Astrocyte (in vitro differentiated cells and primary cell): ENCODE results near the gene CHD6. TPM values are rescaled to one million over a fixed set of nuclear protein-coding genes. Genes with fewer than 3 reads are reported as not detected.

Experiments
- DNase-seq: peaks from one replicate; pipeline ENCODE4 v3.0.0-alpha.2; 2010; ENCODE audit warnings: low read depth
- FAIRE-seq: peaks from 2 replicates; lab custom pipeline; 2011; peaks lifted over from hg19 to GRCh38; lab: Jason Lieb, UNC
- H2AFZ ChIP-seq: 2 replicates; pipeline ENCODE4 v1.6.0; 2012; ENCODE audit warnings: low read depth, low read length, inconsistent platforms
- H3K27ac ChIP-seq: 2 replicates; pipeline ENCODE4 v1.5.1; 2011; ENCODE audit warnings: low read depth, low read length, inconsistent platforms
- H3K27me3 ChIP-seq: 2 replicates; pipeline ENCODE4 v1.6.0; 2011; ENCODE audit warnings: low read length, inconsistent platforms; ENCODE audit not compliant: insufficient read depth
- H3K36me3 ChIP-seq: 2 replicates; pipeline ENCODE4 v1.5.1; 2011; ENCODE audit warnings: low read length, inconsistent platforms; ENCODE audit not compliant: insufficient read depth
- H3K4me1 ChIP-seq: 2 replicates; pipeline ENCODE4 v1.5.1; 2011; ENCODE audit warnings: low read length, inconsistent platforms; ENCODE audit not compliant: insufficient read depth
- H3K4me2 ChIP-seq: 2 replicates; pipeline ENCODE4 v1.6.0; 2012; ENCODE audit warnings: low read length, inconsistent platforms
- H3K4me3 ChIP-seq: 2 replicates; pipeline ENCODE4 v1.5.1; 2011; ENCODE audit warnings: low read depth, mild to moderate bottlenecking, low read length, inconsistent platforms; ENCODE audit not compliant: insufficient read depth
- H3K79me2 ChIP-seq: 2 replicates; pipeline ENCODE4 v1.6.0; 2012; ENCODE audit warnings: mild to moderate bottlenecking, low read length, inconsistent platforms; ENCODE audit not compliant: insufficient read depth
- H3K9ac ChIP-seq: 2 replicates; pipeline ENCODE4 v1.6.0; 2012; ENCODE audit warnings: mild to moderate bottlenecking, low read length, inconsistent platforms
- H3K9me3 ChIP-seq: 2 replicates; pipeline ENCODE4 v1.5.1; 2012; ENCODE audit warnings: low read depth, mild to moderate bottlenecking, low read length, inconsistent platforms; ENCODE audit not compliant: insufficient read depth
- H4K20me1 ChIP-seq: 2 replicates; pipeline ENCODE4 v1.6.0; 2012; ENCODE audit warnings: low read length, inconsistent platforms; ENCODE audit not compliant: insufficient read depth
- H3K27ac Mint-ChIP-seq: one replicate; pipeline ENCODE4 v1.8.0; 2021; ENCODE audit warnings: mild to moderate bottlenecking, mixed read lengths; ENCODE audit not compliant: unreplicated experiment
- H3K27me3 Mint-ChIP-seq: one replicate; pipeline ENCODE4 v1.8.0; 2021; ENCODE audit warnings: low read depth, mixed read lengths; ENCODE audit not compliant: unreplicated experiment
- H3K36me3 Mint-ChIP-seq: one replicate; pipeline ENCODE4 v1.8.0; 2021; ENCODE audit warnings: low read depth, mixed read lengths; ENCODE audit not compliant: unreplicated experiment
- H3K4me1 Mint-ChIP-seq: one replicate; pipeline ENCODE4 v1.8.0; 2021; ENCODE audit warnings: low read depth, mixed read lengths; ENCODE audit not compliant: unreplicated experiment
- H3K4me3 Mint-ChIP-seq: one replicate; pipeline ENCODE4 v1.8.0; 2021; ENCODE audit warnings: mild to moderate bottlenecking, moderate library complexity, mixed read lengths; ENCODE audit not compliant: unreplicated experiment
- H3K9me3 Mint-ChIP-seq: one replicate; pipeline ENCODE4 v1.8.0; 2021; ENCODE audit warnings: mild to moderate bottlenecking, mixed read lengths; ENCODE audit not compliant: unreplicated experiment
- EZH2 ChIP-seq: IDR thresholded peaks from 2 replicates; pipeline ENCODE4 v1.6.1; 2012; ENCODE audit warnings: mild to moderate bottlenecking, low read length, inconsistent platforms; ENCODE audit not compliant: insufficient read depth
- total RNA-seq: library from RNA; stranded (reverse); gene quantifications from 2 replicates; pipeline ENCODE4 v1.2.1, GENCODE V29; 2021
- TF ChIP-seq, protein P1 (sequence below): IDR thresholded peaks from 2 replicates; pipeline ENCODE4 v1.5.1; 2011; ENCODE audit warnings: low read depth, mild to moderate bottlenecking, inconsistent platforms, low read length, moderate library complexity; ENCODE audit not compliant: insufficient read depth

CHD6 gene
- total RNA-seq, 1 donor from 2014 or later = 44.7 TPM

DNA sequence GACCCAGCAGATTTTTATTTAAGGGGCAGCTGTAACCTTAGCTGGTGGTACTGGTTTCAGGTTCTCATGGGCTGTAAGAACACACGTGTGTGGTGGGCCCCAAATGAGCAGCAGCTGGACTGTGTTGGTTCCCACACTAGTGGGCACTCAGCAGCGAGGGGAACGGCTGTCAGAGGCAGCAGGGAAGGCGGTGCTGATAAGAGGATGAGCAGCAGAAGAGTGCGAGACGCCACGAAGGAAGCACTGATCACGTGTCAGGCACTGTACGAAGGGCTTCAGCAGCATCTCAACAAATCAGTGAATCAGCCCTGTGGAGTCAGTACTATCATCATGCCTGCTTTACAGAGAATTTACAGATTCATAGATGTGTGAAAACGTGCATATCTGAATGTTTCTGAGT lies 210.6 kb downstream of the CHD6 start:
- Histone ChIP-seq H3K4me1 (no peaks in the 10 kb centered on the region), H4K20me1 (peaks cover 11% of the 10 kb centered on the region), H3K4me3 (no peak overlapping the region), H3K79me2 (no peaks in the 10 kb centered on the region), H3K27ac (no peak overlapping the region), H2AFZ (no peak overlapping the region), H3K9me3 (no peaks in the 10 kb centered on the region), H3K9ac (no peak overlapping the region), H3K4me2 (no peak overlapping the region), H3K36me3 (peaks cover 29% of the 10 kb centered on the region), H3K27me3 (no peaks in the 10 kb centered on the region)
- DNase-seq (no peak), FAIRE-seq (no peak)
- no peaks in the 10 kb centered on the region for H3K9me3 Mint-ChIP-seq
- TF ChIP-seq, protein P1, sequence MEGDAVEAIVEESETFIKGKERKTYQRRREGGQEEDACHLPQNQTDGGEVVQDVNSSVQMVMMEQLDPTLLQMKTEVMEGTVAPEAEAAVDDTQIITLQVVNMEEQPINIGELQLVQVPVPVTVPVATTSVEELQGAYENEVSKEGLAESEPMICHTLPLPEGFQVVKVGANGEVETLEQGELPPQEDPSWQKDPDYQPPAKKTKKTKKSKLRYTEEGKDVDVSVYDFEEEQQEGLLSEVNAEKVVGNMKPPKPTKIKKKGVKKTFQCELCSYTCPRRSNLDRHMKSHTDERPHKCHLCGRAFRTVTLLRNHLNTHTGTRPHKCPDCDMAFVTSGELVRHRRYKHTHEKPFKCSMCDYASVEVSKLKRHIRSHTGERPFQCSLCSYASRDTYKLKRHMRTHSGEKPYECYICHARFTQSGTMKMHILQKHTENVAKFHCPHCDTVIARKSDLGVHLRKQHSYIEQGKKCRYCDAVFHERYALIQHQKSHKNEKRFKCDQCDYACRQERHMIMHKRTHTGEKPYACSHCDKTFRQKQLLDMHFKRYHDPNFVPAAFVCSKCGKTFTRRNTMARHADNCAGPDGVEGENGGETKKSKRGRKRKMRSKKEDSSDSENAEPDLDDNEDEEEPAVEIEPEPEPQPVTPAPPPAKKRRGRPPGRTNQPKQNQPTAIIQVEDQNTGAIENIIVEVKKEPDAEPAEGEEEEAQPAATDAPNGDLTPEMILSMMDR = no peak
- no peak for TF ChIP-seq EZH2
- H3K27me3 Mint-ChIP-seq = no peaks in the 10 kb centered on the region
- H3K27ac Mint-ChIP-seq = no peak overlapping the region
- H3K36me3 Mint-ChIP-seq = peaks cover 12% of the 10 kb centered on the region
- H3K4me3 Mint-ChIP-seq = no peak overlapping the region
- no peaks in the 10 kb centered on the region for H3K4me1 Mint-ChIP-seq

DNA sequence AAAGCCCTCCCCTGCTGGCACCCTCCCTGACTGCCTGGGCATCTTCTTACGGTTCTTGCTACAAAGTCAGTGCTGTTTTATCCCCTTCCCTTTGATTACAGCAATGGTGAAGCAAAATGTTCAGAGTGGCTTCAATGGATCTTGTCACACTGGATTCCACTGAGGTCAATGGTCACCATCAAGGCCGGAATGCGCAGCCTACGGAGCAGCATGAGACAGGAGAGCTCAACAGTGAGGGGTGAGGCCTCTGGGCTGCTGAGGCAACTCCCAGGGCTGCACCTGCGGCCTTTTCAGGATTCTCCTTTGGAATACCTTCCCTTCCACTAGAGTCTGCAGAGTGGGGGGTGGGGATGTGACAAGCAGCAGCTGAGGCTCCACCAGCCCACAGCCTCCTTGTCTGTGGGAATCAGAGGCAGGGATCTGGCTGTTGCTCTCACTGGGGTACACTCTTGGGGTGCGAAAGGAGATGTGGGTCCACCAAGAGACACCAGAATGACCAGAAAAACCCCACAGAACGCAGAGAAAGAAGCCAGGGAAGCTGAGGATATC lies 211.2 kb downstream of the CHD6 start:
- Histone ChIP-seq H3K79me2 (no peaks in the 10 kb centered on the region), H4K20me1 (peaks cover 11% of the 10 kb centered on the region), H3K27ac (no peak overlapping the region), H2AFZ (no peak overlapping the region), H3K27me3 (no peaks in the 10 kb centered on the region), H3K36me3 (peaks cover 26% of the 10 kb centered on the region), H3K4me2 (no peak overlapping the region), H3K4me1 (no peaks in the 10 kb centered on the region), H3K9ac (no peak overlapping the region), H3K4me3 (no peak overlapping the region), H3K9me3 (no peaks in the 10 kb centered on the region)
- H3K4me1 Mint-ChIP-seq = no peaks in the 10 kb centered on the region
- DNase-seq = no peak
- FAIRE-seq = no peak
- no peaks in the 10 kb centered on the region for H3K27me3 Mint-ChIP-seq
- no peak overlapping the region for H3K27ac Mint-ChIP-seq
- no peaks in the 10 kb centered on the region for H3K9me3 Mint-ChIP-seq
- H3K36me3 Mint-ChIP-seq = peaks cover 10% of the 10 kb centered on the region
- H3K4me3 Mint-ChIP-seq = no peak overlapping the region
- TF ChIP-seq, protein P1 = no peak
- no peak for TF ChIP-seq EZH2

GRCh38 chr20:41406353-41406752 lies 211.8 kb downstream of the CHD6 start:
- Mint-ChIP-seq H3K4me3 (no peak overlapping the region), H3K9me3 (no peaks in the 10 kb centered on the region), H3K36me3 (peaks cover 10% of the 10 kb centered on the region), H3K27me3 (no peaks in the 10 kb centered on the region), H3K4me1 (no peaks in the 10 kb centered on the region), H3K27ac (no peak overlapping the region)
- Histone ChIP-seq H3K79me2 (no peaks in the 10 kb centered on the region), H3K27ac (no peak overlapping the region), H3K4me2 (no peak overlapping the region), H2AFZ (no peak overlapping the region), H3K4me3 (no peak overlapping the region), H3K4me1 (no peaks in the 10 kb centered on the region), H3K27me3 (no peaks in the 10 kb centered on the region), H3K36me3 (peaks cover 26% of the 10 kb centered on the region), H3K9me3 (no peaks in the 10 kb centered on the region), H4K20me1 (peaks cover 11% of the 10 kb centered on the region), H3K9ac (no peak overlapping the region)
- DNase-seq (no peak), FAIRE-seq (no peak)
- TF ChIP-seq, protein P1 = no peak
- no peak for TF ChIP-seq EZH2
